HepG2 (cell line): ENCODE data around the gene CACNA1G. TPM values are rescaled to one million over a fixed set of nuclear protein-coding genes. Genes with fewer than 3 reads are reported as not detected.
A peak's percentile ranks its signal among the peaks of the same experiment; 100 is the strongest.

Experiments
- FLYWCH1 ChIP-seq: sonication (generic); formaldehyde crosslinking; IDR thresholded peaks from 2 replicates; pipeline ENCODE4 v1.8.1; 2023; ENCODE audit warnings: mild to moderate bottlenecking, missing genetic modification reagents
- FOXP4 ChIP-seq: sonication (generic); formaldehyde crosslinking; IDR thresholded peaks from 2 replicates; pipeline ENCODE4 v1.4.0; 2020; ENCODE audit warnings: missing genetic modification reagents
- GABPB1 ChIP-seq: IDR thresholded peaks from 2 replicates; pipeline ENCODE4 v1.6.1; 2016; ENCODE audit warnings: mild to moderate bottlenecking, missing genetic modification reagents, moderate library complexity, missing compliant biosample characterization
- KAT7 ChIP-seq: IDR thresholded peaks from 2 replicates; pipeline ENCODE4 v1.6.1; 2018; ENCODE audit warnings: borderline replicate concordance, missing compliant biosample characterization
- KDM2A ChIP-seq: sonication (generic); formaldehyde crosslinking; IDR thresholded peaks from 2 replicates; pipeline ENCODE4 v1.4.0; 2020; ENCODE audit warnings: low read depth, missing genetic modification reagents, borderline replicate concordance
- MAX ChIP-seq: IDR thresholded peaks from 2 replicates; pipeline ENCODE4 v1.6.1; 2012; ENCODE audit warnings: inconsistent platforms
- MIER3 ChIP-seq: IDR thresholded peaks from 2 replicates; pipeline ENCODE4 v1.6.1; 2016; ENCODE audit warnings: missing compliant biosample characterization, borderline replicate concordance
- MTF2 ChIP-seq: sonication (generic); formaldehyde crosslinking; IDR thresholded peaks from 2 replicates; pipeline ENCODE4 v1.5.0; 2020; ENCODE audit warnings: missing genetic modification reagents, borderline replicate concordance
- NR2F1 ChIP-seq, 2 experiments: fragments of 450-650 bp in 1 of 2; formaldehyde crosslinking in 1 of 2; IDR thresholded peaks; 2 replicates each; pipeline versions ENCODE4 v1.5.0 to v1.6.1; 2016 to 2020; ENCODE audit warnings: mild to moderate bottlenecking in 1 of 2, missing compliant biosample characterization in 1 of 2, missing genetic modification reagents in 1 of 2, moderate library complexity in 1 of 2
- POLR2AphosphoS2 ChIP-seq: IDR thresholded peaks from 2 replicates; pipeline ENCODE4 v1.6.1; 2011; ENCODE audit warnings: low read depth, low read length, improper control_type of control experiment
- PRDM4 ChIP-seq: sonication (generic); formaldehyde crosslinking; IDR thresholded peaks from 2 replicates; pipeline ENCODE4 v1.9.0; 2021; ENCODE audit warnings: missing genetic modification reagents, borderline replicate concordance
- RXRB ChIP-seq: IDR thresholded peaks from 2 replicates; pipeline ENCODE4 v1.6.1; 2016; ENCODE audit warnings: borderline replicate concordance, missing genetic modification reagents, missing compliant biosample characterization
- SALL2 ChIP-seq: sonication (generic); formaldehyde crosslinking; IDR thresholded peaks from 2 replicates; pipeline ENCODE4 v1.8.1; 2023; ENCODE audit warnings: mild to moderate bottlenecking, missing genetic modification reagents, inconsistent platforms
- SIX4 ChIP-seq: sonication (generic); formaldehyde crosslinking; IDR thresholded peaks from 2 replicates; pipeline ENCODE4 v1.4.0; 2020; ENCODE audit warnings: missing genetic modification reagents
- TAF1 ChIP-seq: sonication (generic); formaldehyde crosslinking; IDR thresholded peaks from 2 replicates; pipeline ENCODE4 v1.4.0; 2020; ENCODE audit warnings: missing genetic modification reagents
- TARDBP ChIP-seq: sonication (generic); formaldehyde crosslinking; IDR thresholded peaks from 2 replicates; pipeline ENCODE4 v1.8.0; 2022; ENCODE audit warnings: mild to moderate bottlenecking, missing genetic modification reagents
- TFAP4 ChIP-seq: sonication (generic); IDR thresholded peaks from 2 replicates; pipeline ENCODE4 v1.6.1; 2016; ENCODE audit warnings: low read depth, borderline replicate concordance
- ZGPAT ChIP-seq: IDR thresholded peaks from 2 replicates; pipeline ENCODE4 v1.6.1; 2016; ENCODE audit warnings: mild to moderate bottlenecking
- ZNF430 ChIP-seq: sonication (generic); formaldehyde crosslinking; IDR thresholded peaks from 2 replicates; pipeline ENCODE4 v1.9.0; 2021; ENCODE audit warnings: mild to moderate bottlenecking, missing genetic modification reagents
- polyA plus RNA-seq, 8 experiments: library from polyadenylated mRNA; depleted of rRNA in 3 of 8; stranded (reverse) in 7 of 8; unstranded in 1 of 8; fragments of >200 nt; fragmentation: Illumina TruSeq in 4 of 8; extraction: Trizol in 4 of 8; gene quantifications; 2 replicates each; pipeline versions ENCODE4 v1.2.1 to v1.2.3, GENCODE V29; 2011 to 2016; ENCODE audit warnings: low read depth in 4 of 8, missing spikeins in 1 of 8, mixed read lengths in 1 of 8; ENCODE audit not compliant: insufficient read depth in 1 of 8
- total RNA-seq, 5 experiments: library from RNA; depleted of rRNA; stranded (reverse); fragments of >200 nt; fragmentation: Illumina TruSeq; extraction: Trizol; gene quantifications; 2 replicates each; pipeline ENCODE4 v1.2.3, GENCODE V29; 2016; ENCODE audit warnings: low read depth in 1 of 5

CACNA1G gene
- total and polyA plus RNA-seq, 2 of the 13 experiments (the other 11 are each of a cell fraction or from before 2014, with no cell fraction given): 0.02 TPM; not detected in 1

- TF ChIP-seq ZGPAT: peak; percentile 75
- peak; percentile 91 for TF ChIP-seq RXRB (CRISPR knock-in tag)
- peak; percentile 27; the same call in 1 of the 2 replicates for TF ChIP-seq TAF1 (CRISPR knock-in tag)
- 0 out of 2 replicates have a peak, but pooled peaks have one; percentile 44 for TF ChIP-seq KAT7 (CRISPR knock-in tag)
- TF ChIP-seq MTF2 (CRISPR knock-in tag): no peak
- TF ChIP-seq PRDM4: no peak
- TF ChIP-seq TFAP4: peak; percentile 98
- TF ChIP-seq SIX4 (CRISPR knock-in tag): peak; percentile 65; the same call in 1 of the 2 replicates
- peak; percentile 88; the same call in 1 of the 2 replicates for TF ChIP-seq MAX
- peak; percentile 88 for TF ChIP-seq GABPB1 (CRISPR knock-in tag)
- TF ChIP-seq FOXP4: peak; percentile 60
- 0 out of 2 replicates have a peak, but pooled peaks have one; percentile 2 for TF ChIP-seq SALL2 (CRISPR knock-in tag)
- TF ChIP-seq TARDBP (CRISPR knock-in tag): 0 out of 2 replicates have a peak, but pooled peaks have one; percentile 20
- peak in 1 of 2 experiments; percentile 63; a peak in 1 of 4 replicates for TF ChIP-seq NR2F1 (CRISPR knock-in tag; IDR thresholded peaks at IDR 0.05)
- TF ChIP-seq POLR2AphosphoS2: no peak
- no peak for TF ChIP-seq ZNF430 (CRISPR knock-in tag)
- 0 out of 2 replicates have a peak, but pooled peaks have one; percentile 46 for TF ChIP-seq FLYWCH1 (CRISPR knock-in tag)
- peak; percentile 74; the same call in 1 of the 2 replicates for TF ChIP-seq MIER3 (CRISPR knock-in tag)
- 0 out of 2 replicates have a peak, but pooled peaks have one; percentile 63 for TF ChIP-seq KDM2A (CRISPR knock-in tag)
Measured at GRCh38 chr17:50660042-50660886, 99.7 kb downstream of the CACNA1G start (continued).
